Hepatocyte (in vitro differentiated cells): ENCODE results near the gene CD3G.

Experiments used
- CTCF ChIP-seq: fragments of 200-600 bp; sonication (generic); IDR thresholded peaks from 2 replicates; pipeline ENCODE4 v1.5.1; 2016; ENCODE audit warnings: antibody characterized with exemption, mild to moderate bottlenecking; ENCODE audit not compliant: poor library complexity
- EZH2 ChIP-seq: fragments of 200-600 bp; sonication (generic); IDR thresholded peaks from 2 replicates; pipeline ENCODE4 v1.6.1; 2016; ENCODE audit warnings: antibody characterized with exemption, mild to moderate bottlenecking, borderline replicate concordance
- EZH2phosphoT487 ChIP-seq: fragments of 200-600 bp; sonication (generic); IDR thresholded peaks from one replicate; pipeline ENCODE4 v1.6.1; 2018; ENCODE audit warnings: antibody characterized with exemption, mild to moderate bottlenecking, low read depth, moderate library complexity; ENCODE audit not compliant: unreplicated experiment, severe bottlenecking

DNA sequence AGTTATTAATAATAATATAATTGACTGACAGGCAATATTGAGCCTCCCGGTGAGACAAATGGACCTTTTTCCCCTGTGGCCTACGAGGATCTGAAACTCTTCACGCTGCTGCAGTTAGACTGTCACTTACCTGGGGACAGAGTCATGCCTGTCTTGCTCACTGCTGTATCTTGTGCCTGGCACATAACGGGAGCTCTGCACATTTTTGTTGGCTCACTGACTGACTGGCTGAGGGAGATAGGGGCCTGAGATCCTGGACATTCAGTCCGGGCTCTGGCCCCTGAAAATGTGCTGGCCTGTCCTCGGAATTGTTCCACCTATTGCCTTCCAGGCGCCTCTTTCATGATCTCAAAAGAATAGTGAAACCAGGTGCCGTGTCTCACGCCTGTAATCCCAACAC is 896 bp upstream of the CD3G start:
- TF ChIP-seq CTCF (no peak), EZH2 (no peak), EZH2phosphoT487 (no peak)
